H9 (cell line): ENCODE data around the gene GYG2. TPM values are rescaled to one million over a fixed set of nuclear protein-coding genes. Genes with fewer than 3 reads are reported as not detected.
A peak's percentile ranks its signal among the peaks of the same experiment; 100 is the strongest.

Experiments
- DNase-seq: peaks from one replicate; pipeline ENCODE4 v3.0.0-alpha.2; 2017
- H2AFZ ChIP-seq: one replicate; pipeline ENCODE4 v1.6.1; 2013; ENCODE audit warnings: mild to moderate bottlenecking, low read length, control low read depth, moderate library complexity
- H2AK5ac ChIP-seq: 2 replicates; pipeline ENCODE4 v1.6.1; 2013; ENCODE audit warnings: low read length, control low read depth, mixed read lengths; ENCODE audit not compliant: insufficient read length
- H2BK120ac ChIP-seq: one replicate; pipeline ENCODE4 v1.6.1; 2013; ENCODE audit warnings: low read depth, mild to moderate bottlenecking, low read length, control low read depth, inconsistent platforms; ENCODE audit not compliant: poor library complexity, severe bottlenecking
- H2BK12ac ChIP-seq: 2 replicates; pipeline ENCODE4 v1.6.1; 2013; ENCODE audit warnings: low read length, control low read depth, mixed read lengths, low read depth; ENCODE audit not compliant: insufficient read length
- H2BK15ac ChIP-seq: 2 replicates; pipeline ENCODE4 v1.6.1; 2013; ENCODE audit warnings: low read depth, low read length, control low read depth
- H2BK20ac ChIP-seq: one replicate; pipeline ENCODE4 v1.6.1; 2013; ENCODE audit warnings: low read depth, mild to moderate bottlenecking, low read length, control low read depth, inconsistent platforms; ENCODE audit not compliant: poor library complexity, severe bottlenecking
- H2BK5ac ChIP-seq: 2 replicates; pipeline ENCODE4 v1.6.1; 2013; ENCODE audit warnings: low read length, control low read depth, mixed read lengths; ENCODE audit not compliant: insufficient read length
- H3K14ac ChIP-seq: 2 replicates; pipeline ENCODE4 v1.6.1; 2013; ENCODE audit warnings: low read length, control low read depth; ENCODE audit not compliant: insufficient read depth
- H3K18ac ChIP-seq: 2 replicates; pipeline ENCODE4 v1.6.1; 2013; ENCODE audit warnings: low read depth, mild to moderate bottlenecking, mixed read lengths, low read length, control low read depth; ENCODE audit not compliant: insufficient read length
- H3K23ac ChIP-seq: 2 replicates; pipeline ENCODE4 v1.6.1; 2013; ENCODE audit warnings: low read length, control low read depth, mixed read lengths, low read depth; ENCODE audit not compliant: insufficient read length
- H3K23me2 ChIP-seq: 2 replicates; pipeline ENCODE4 v1.6.1; 2013; ENCODE audit warnings: low read depth, mild to moderate bottlenecking, mixed read lengths, low read length, control low read depth; ENCODE audit not compliant: insufficient read length, poor library complexity, severe bottlenecking
- H3K27ac ChIP-seq: 2 replicates; pipeline ENCODE4 v1.5.1; 2013; ENCODE audit warnings: low read length, control low read depth, mixed read lengths, low read depth; ENCODE audit not compliant: insufficient read length
- H3K27me3 ChIP-seq: 2 replicates; pipeline ENCODE4 v1.6.1; 2013; ENCODE audit warnings: low read length, control low read depth, inconsistent platforms; ENCODE audit not compliant: insufficient read depth
- H3K4ac ChIP-seq: 2 replicates; pipeline ENCODE4 v1.6.1; 2013; ENCODE audit warnings: low read depth, mild to moderate bottlenecking, control low read depth, inconsistent platforms, low read length, moderate library complexity
- H3K4me1 ChIP-seq: 2 replicates; pipeline ENCODE4 v1.6.1; 2013; ENCODE audit warnings: low read length, control low read depth, inconsistent platforms; ENCODE audit not compliant: insufficient read depth
- H3K4me2 ChIP-seq: 2 replicates; pipeline ENCODE4 v1.6.1; 2013; ENCODE audit warnings: low read length, control low read depth, mixed read lengths; ENCODE audit not compliant: insufficient read length, insufficient read depth
- H3K56ac ChIP-seq: 2 replicates; pipeline ENCODE4 v1.6.1; 2013; ENCODE audit warnings: low read depth, mild to moderate bottlenecking, mixed read lengths, low read length, control low read depth; ENCODE audit not compliant: insufficient read length
- H3K79me1 ChIP-seq: 2 replicates; pipeline ENCODE4 v1.6.1; 2013; ENCODE audit warnings: low read depth, mild to moderate bottlenecking, moderate library complexity, low read length, control low read depth, inconsistent platforms; ENCODE audit not compliant: insufficient read depth, poor library complexity, severe bottlenecking
- H3K79me2 ChIP-seq: 2 replicates; pipeline ENCODE4 v1.6.1; 2013; ENCODE audit warnings: low read length, control low read depth, inconsistent platforms; ENCODE audit not compliant: insufficient read depth
- H3K9ac ChIP-seq: 2 replicates; pipeline ENCODE4 v1.6.1; 2013; ENCODE audit warnings: low read length, control low read depth, mixed read lengths; ENCODE audit not compliant: insufficient read length; ENCODE audit errors: extremely low read depth
- H3K9me3 ChIP-seq: one replicate; pipeline ENCODE4 v1.6.1; 2013; ENCODE audit warnings: low read depth, low read length, inconsistent platforms; ENCODE audit not compliant: control insufficient read depth
- H3T11ph ChIP-seq: one replicate; pipeline ENCODE4 v1.6.1; 2013; ENCODE audit warnings: mild to moderate bottlenecking, low read length, control low read depth, inconsistent platforms
- H4K20me1 ChIP-seq: one replicate; pipeline ENCODE4 v1.6.1; 2013; ENCODE audit not compliant: control insufficient read depth, insufficient read length, insufficient read depth
- H4K5ac ChIP-seq: 2 replicates; pipeline ENCODE4 v1.6.1; 2013; ENCODE audit warnings: low read depth, mild to moderate bottlenecking, mixed read lengths, low read length, control low read depth; ENCODE audit not compliant: insufficient read length
- H4K8ac ChIP-seq: replicated peaks from 2 replicates; pipeline ENCODE4 v1.6.1; 2013; ENCODE audit warnings: low read length, control low read depth, mixed read lengths, low read depth; ENCODE audit not compliant: insufficient read length
- H4K91ac ChIP-seq: 2 replicates; pipeline ENCODE4 v1.6.1; 2013; ENCODE audit warnings: low read depth, mild to moderate bottlenecking, moderate library complexity, mixed read lengths, low read length, control low read depth; ENCODE audit not compliant: insufficient read length
- H3K27ac Mint-ChIP-seq, 3 experiments: 2 replicates in 2 of 3; 3 replicates in 1 of 3; pipeline ENCODE4 v1.8.0; 2020 to 2021; ENCODE audit warnings: mixed read lengths in 3 of 3, mild to moderate bottlenecking in 1 of 3, moderate library complexity in 1 of 3
- H3K27me3 Mint-ChIP-seq: 2 replicates; pipeline ENCODE4 v1.8.0; 2021; ENCODE audit warnings: low read depth, mild to moderate bottlenecking, moderate library complexity, mixed read lengths
- H3K36me3 Mint-ChIP-seq, 3 experiments: 2 replicates in 2 of 3; 3 replicates in 1 of 3; pipeline ENCODE4 v1.8.0; 2020 to 2021; ENCODE audit warnings: low read depth in 3 of 3, mixed read lengths in 3 of 3; ENCODE audit not compliant: insufficient read depth in 1 of 3
- H3K4me1 Mint-ChIP-seq, 2 experiments: 2 replicates each; pipeline ENCODE4 v1.8.0; 2020; ENCODE audit warnings: mixed read lengths in 2 of 2
- H3K4me3 Mint-ChIP-seq, 2 experiments: 2 replicates in 1 of 2; 3 replicates in 1 of 2; pipeline ENCODE4 v1.8.0; 2020 to 2021; ENCODE audit warnings: mild to moderate bottlenecking in 2 of 2, mixed read lengths in 2 of 2, moderate library complexity in 1 of 2
- H3K9me3 Mint-ChIP-seq, 2 experiments: 2 replicates in 1 of 2; 3 replicates in 1 of 2; pipeline ENCODE4 v1.8.0; 2020; ENCODE audit warnings: mild to moderate bottlenecking in 2 of 2, mixed read lengths in 2 of 2, moderate library complexity in 1 of 2
- CTCF ChIP-seq: fragments of 200-600 bp; sonication (generic); conservative IDR thresholded peaks from 3 replicates; pipeline ENCODE4 v1.8.0; 2021; ENCODE audit warnings: antibody characterized with exemption, mild to moderate bottlenecking
- WGBS: extraction: QIAGEN DNeasy Blood & Tissue Kit; methylation state at CpG from one replicate; pipeline ENCODE4 v1.1.7; 2013; ENCODE audit warnings: missing lambda C conversion rate, low lambda C conversion rate, mixed read lengths; ENCODE audit not compliant: insufficient read length; ENCODE audit errors: extremely low coverage; 5-methylcytosine and 5-hydroxymethylcytosine counted together
- total RNA-seq: library from RNA; stranded (reverse); gene quantifications from 2 replicates; pipeline ENCODE4 v1.2.1, GENCODE V29; 2021

GYG2 gene
- total RNA-seq, 1 experiment from 2014 or later: 95.9 TPM

- Histone ChIP-seq H2BK5ac (no peak overlapping the region), H3K79me1 (no peaks in the 10 kb centered on the region), H4K20me1 (no peaks in the 10 kb centered on the region), H3K4me1 (no peaks in the 10 kb centered on the region), H3K56ac (no peak overlapping the region), H2AK5ac (no peak overlapping the region), H4K91ac (no peak overlapping the region), H3K9me3 (no peaks in the 10 kb centered on the region), H3K4ac (no peak overlapping the region), H2BK15ac (no peak overlapping the region), H3K23me2 (no peaks in the 10 kb centered on the region), H4K8ac (no peak overlapping the region), H3K9ac (no peak overlapping the region), H2BK20ac (no peak overlapping the region), H3K79me2 (no peaks in the 10 kb centered on the region), H2BK120ac (no peak overlapping the region), H4K5ac (no peak overlapping the region), H3K27me3 (no peaks in the 10 kb centered on the region), H3K27ac (no peak overlapping the region), H2BK12ac (no peak overlapping the region), H2AFZ (no peak overlapping the region), H3T11ph (no peak overlapping the region), H3K23ac (no peak overlapping the region), H3K14ac (no peak overlapping the region), H3K4me2 (no peak overlapping the region), H3K18ac (no peak overlapping the region)
- peaks cover 31 to 56% (median 56%) of the 10 kb centered on the region in 3 experiments for H3K36me3 Mint-ChIP-seq
- peak overlapping the region in 1 of 3 experiments; percentile 31; a peak in 1 of 7 replicates for H3K27ac Mint-ChIP-seq
- no peak for DNase-seq
- H3K4me3 Mint-ChIP-seq: no peak overlapping the region
- no peak for TF ChIP-seq CTCF
- peaks cover 12 to 14% of the 10 kb centered on the region in 2 experiments for H3K4me1 Mint-ChIP-seq
- no peaks in the 10 kb centered on the region for H3K27me3 Mint-ChIP-seq
- H3K9me3 Mint-ChIP-seq: peaks cover 5 to 12% of the 10 kb centered on the region in 2 experiments; a peak in 3 of 5 replicates
- no CpG with 5 or more reads among the region's 7 CpGs for WGBS
These were observed 44.0 kb downstream of the GYG2 start for GRCh38 chrX:2872671-2873277.
